Gastroesophageal sphincter (tissue), 3 donors: ENCODE results near the gene ECHDC3.

ENCODE experiments used
- EP300 ChIP-seq: sonication (generic); formaldehyde crosslinking; IDR thresholded peaks from one replicate; pipeline ENCODE4 v1.6.1; 2017; ENCODE audit warnings: antibody characterized with exemption, mild to moderate bottlenecking
- POLR2A ChIP-seq, 2 donors: fragments of 450-650 bp; IDR thresholded peaks; one replicate each; pipeline ENCODE4 v1.6.1; 2017; ENCODE audit warnings: antibody characterized with exemption in 2 of 2, mild to moderate bottlenecking in 2 of 2, moderate library complexity in 1 of 2
- POLR2AphosphoS5 ChIP-seq: sonication (generic); formaldehyde crosslinking; IDR thresholded peaks from one replicate; pipeline ENCODE4 v1.6.1; 2017; ENCODE audit warnings: antibody characterized with exemption
- TF ChIP-seq, protein P1 (sequence below), 4 experiments: fragments of 200-600 bp in 2 of 4; fragments of 450-650 bp in 2 of 4; sonication (generic) in 1 of 4; IDR thresholded peaks; one replicate each; pipeline ENCODE4 v1.5.1; 2017 to 2019; ENCODE audit warnings: antibody characterized with exemption in 4 of 4, mild to moderate bottlenecking in 2 of 4, moderate library complexity in 2 of 4

DNA sequence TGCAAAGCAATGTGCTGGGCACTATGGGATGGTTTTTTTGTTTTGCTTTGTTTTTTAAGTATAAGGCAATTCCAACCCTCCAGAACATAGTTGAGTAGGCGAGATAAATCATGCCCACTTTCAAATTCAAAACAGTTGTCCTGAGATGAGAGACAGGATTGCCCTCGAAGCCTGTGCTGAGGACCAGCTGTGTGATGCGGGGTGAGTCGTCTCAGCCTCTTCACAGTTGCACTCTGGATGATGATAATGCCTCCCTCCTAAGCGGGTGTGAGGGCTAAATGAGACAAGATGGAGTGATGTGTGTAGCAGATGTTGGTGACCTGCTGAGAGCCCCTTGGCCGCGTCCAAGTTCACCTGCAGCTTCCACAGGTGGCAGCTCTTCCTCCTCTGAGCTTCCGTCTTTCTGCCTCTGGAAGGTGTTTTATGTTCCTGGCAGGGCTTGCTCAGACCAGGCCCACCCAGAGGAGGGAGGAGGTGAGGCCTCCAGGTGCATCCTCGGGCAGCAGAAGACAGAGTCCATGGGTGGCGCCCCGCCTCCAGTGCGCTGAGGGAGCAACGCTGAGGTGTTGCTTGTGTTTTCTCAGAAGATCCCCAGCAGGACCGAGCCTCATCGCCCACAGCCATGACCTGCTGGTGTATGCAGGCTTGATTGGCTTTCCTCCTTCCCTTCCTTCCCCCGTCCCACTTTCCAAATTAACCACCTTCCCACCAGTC, 30.6 kb downstream of the ECHDC3 start:
- TF ChIP-seq, protein P1, sequence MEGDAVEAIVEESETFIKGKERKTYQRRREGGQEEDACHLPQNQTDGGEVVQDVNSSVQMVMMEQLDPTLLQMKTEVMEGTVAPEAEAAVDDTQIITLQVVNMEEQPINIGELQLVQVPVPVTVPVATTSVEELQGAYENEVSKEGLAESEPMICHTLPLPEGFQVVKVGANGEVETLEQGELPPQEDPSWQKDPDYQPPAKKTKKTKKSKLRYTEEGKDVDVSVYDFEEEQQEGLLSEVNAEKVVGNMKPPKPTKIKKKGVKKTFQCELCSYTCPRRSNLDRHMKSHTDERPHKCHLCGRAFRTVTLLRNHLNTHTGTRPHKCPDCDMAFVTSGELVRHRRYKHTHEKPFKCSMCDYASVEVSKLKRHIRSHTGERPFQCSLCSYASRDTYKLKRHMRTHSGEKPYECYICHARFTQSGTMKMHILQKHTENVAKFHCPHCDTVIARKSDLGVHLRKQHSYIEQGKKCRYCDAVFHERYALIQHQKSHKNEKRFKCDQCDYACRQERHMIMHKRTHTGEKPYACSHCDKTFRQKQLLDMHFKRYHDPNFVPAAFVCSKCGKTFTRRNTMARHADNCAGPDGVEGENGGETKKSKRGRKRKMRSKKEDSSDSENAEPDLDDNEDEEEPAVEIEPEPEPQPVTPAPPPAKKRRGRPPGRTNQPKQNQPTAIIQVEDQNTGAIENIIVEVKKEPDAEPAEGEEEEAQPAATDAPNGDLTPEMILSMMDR (IDR thresholded peaks at IDR 0.05) = no peak
- TF ChIP-seq POLR2A (IDR thresholded peaks at IDR 0.05) = no peak
- no peak for TF ChIP-seq EP300
- TF ChIP-seq POLR2AphosphoS5 = no peak
